OCI-LY3 (cell line): ENCODE measurements around the gene NR1D2.

Experiments
- EZH2phosphoT487 ChIP-seq: fragments of 200-600 bp; shearing (Covaris generic); IDR thresholded peaks from 2 replicates; pipeline ENCODE4 v1.6.1; 2018; ENCODE audit warnings: antibody characterized with exemption, mixed run types, low read depth
- TF ChIP-seq, protein P1 (sequence below): fragments of 200-600, 300-600 bp; sonication (generic); IDR thresholded peaks from 2 replicates; pipeline ENCODE4 v1.5.1; 2014; ENCODE audit warnings: antibody characterized with exemption, low read length, low read depth

DNA sequence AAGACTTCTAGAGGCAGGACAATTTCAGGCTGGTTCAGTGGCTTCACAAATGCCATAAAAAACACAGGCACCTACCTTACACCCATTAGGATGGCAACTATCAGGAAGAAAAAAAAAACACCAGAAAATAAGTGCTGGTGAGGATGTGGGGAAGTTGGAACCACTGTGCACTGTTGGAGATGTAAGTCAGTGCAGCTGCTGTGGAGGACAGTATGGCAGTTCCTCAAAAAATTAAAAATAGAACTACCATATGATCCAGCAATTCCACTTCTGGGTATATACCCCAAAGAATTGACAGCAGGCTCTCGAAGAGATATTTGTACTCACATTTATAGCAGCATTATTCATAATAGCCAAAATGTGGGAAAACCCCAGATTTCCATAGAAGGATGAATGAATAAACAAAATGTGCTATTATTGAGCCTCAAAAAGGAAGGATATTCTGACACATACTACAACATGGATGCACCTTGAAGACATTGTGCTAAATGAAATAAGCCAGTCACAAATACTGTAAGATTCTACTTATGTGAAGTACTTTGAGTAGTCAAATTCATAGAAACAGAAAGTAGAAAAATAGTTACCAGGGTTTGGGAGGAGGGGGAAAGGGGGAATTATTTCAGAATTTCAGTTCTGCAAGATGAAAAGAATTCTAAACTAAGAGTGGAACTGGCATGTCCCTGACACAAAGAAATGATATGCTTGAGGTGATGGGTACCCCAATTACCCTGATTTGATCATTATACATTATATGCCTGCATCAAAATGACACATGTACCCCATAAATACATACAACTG lies 40.9 kb downstream of the NR1D2 start:
- TF ChIP-seq, protein P1, sequence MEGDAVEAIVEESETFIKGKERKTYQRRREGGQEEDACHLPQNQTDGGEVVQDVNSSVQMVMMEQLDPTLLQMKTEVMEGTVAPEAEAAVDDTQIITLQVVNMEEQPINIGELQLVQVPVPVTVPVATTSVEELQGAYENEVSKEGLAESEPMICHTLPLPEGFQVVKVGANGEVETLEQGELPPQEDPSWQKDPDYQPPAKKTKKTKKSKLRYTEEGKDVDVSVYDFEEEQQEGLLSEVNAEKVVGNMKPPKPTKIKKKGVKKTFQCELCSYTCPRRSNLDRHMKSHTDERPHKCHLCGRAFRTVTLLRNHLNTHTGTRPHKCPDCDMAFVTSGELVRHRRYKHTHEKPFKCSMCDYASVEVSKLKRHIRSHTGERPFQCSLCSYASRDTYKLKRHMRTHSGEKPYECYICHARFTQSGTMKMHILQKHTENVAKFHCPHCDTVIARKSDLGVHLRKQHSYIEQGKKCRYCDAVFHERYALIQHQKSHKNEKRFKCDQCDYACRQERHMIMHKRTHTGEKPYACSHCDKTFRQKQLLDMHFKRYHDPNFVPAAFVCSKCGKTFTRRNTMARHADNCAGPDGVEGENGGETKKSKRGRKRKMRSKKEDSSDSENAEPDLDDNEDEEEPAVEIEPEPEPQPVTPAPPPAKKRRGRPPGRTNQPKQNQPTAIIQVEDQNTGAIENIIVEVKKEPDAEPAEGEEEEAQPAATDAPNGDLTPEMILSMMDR, result no peak
- TF ChIP-seq EZH2phosphoT487, result no peak
